Erythroblast (primary cell): ENCODE data around the gene PLXNC1.

Experiments
- GATA1 ChIP-seq: IDR thresholded peaks from 2 replicates; pipeline ENCODE4 v1.6.1; 2011; ENCODE audit warnings: low read depth, mild to moderate bottlenecking, control low read depth, low read length, moderate library complexity
- POLR2A ChIP-seq: IDR thresholded peaks from 2 replicates; pipeline ENCODE4 v1.6.1; 2011; ENCODE audit warnings: mild to moderate bottlenecking, low read length

DNA sequence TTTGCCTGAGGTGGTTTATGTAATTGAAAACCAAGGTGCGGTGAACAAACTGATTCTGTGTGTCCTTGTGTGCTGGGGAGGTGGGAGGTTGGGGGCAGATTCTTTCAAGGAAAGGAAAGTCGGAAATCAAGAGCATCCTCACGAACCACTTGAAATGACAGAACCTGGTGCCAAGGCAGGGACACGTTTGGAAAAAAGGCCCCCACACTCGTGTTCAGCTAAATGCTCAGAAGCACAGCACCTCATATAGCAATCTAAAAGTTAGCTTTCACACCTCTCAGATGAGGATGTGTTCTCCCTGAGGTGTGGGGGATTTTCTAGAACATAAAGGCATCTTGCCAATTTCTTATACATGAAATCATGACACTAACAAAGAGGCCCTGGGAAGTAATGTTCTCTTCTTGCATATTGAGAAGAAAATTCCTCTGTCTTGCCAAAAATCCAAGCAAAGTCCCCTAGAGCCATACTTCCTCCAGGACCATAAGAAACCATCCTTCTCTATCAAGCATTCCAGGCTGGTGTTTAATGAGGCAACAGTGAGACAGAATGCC is 119.6 kb downstream of the PLXNC1 start:
- TF ChIP-seq POLR2A (no peak), GATA1 (no peak)
